ENCODE results near the gene CDK5.

Gene CDK5

GRCh38 chr7:151073990-151074389 lies 16.3 kb upstream of the CDK5 start:
- H3K14ac ChIP-seq (ENCODE audit: low read length): no peak overlapping the region
- no peak overlapping the region for H2AK5ac ChIP-seq (ENCODE audit: low read length)
- DNase-seq: no peak
- H3K36me3 ChIP-seq (ENCODE audit: control insufficient read depth in 1 of 2, insufficient read depth in 2 of 2, low read length in 2 of 2): peaks cover 78 to 79% of the 10 kb centered on the region in 2 experiments
- no CpG with 5 or more reads among the region's 17 CpGs for WGBS (ENCODE audit: extremely low coverage, insufficient coverage, insufficient read length)
- H2AFZ ChIP-seq (ENCODE audit: insufficient read depth, low read length, poor library complexity): no peak overlapping the region
- H4K12ac ChIP-seq (ENCODE audit: low read depth, low read length): no peak overlapping the region
- H3K4ac ChIP-seq (ENCODE audit: low read depth, low read length): no peak overlapping the region
- H3K9ac ChIP-seq (ENCODE audit: low read length): no peak overlapping the region
- H3K4me1 ChIP-seq (ENCODE audit: control insufficient read depth in 1 of 2, insufficient read depth in 2 of 2, low read length in 2 of 2): peaks cover 2 to 8% of the 10 kb centered on the region in 2 experiments
- H3K9me3 ChIP-seq (ENCODE audit: insufficient read depth, low read depth, low read length): no peaks in the 10 kb centered on the region
- H3K23ac ChIP-seq (ENCODE audit: low read length): no peak overlapping the region
- H3K27me3 ChIP-seq (ENCODE audit: insufficient read depth, low read length): no peaks in the 10 kb centered on the region
- H2BK120ac ChIP-seq (ENCODE audit: insufficient read depth, low read length, poor library complexity): no peak overlapping the region
- H2BK5ac ChIP-seq (ENCODE audit: low read depth, low read length, poor library complexity): no peak overlapping the region
- H4K91ac ChIP-seq (ENCODE audit: low read depth, low read length): no peak overlapping the region
- no peak overlapping the region for H3K4me2 ChIP-seq (ENCODE audit: low read length)
- no peak overlapping the region for H2BK12ac ChIP-seq (ENCODE audit: low read length)
- H3K27ac ChIP-seq (ENCODE audit: low read depth, low read length): no peak overlapping the region
- no peaks in the 10 kb centered on the region for H3K79me2 ChIP-seq (ENCODE audit: control insufficient read depth, insufficient read depth, low read length, poor library complexity)
- no peak overlapping the region for H4K8ac ChIP-seq (ENCODE audit: low read depth, low read length)
- peaks cover 2% of the 10 kb centered on the region for H3K79me1 ChIP-seq (ENCODE audit: low read length)
- H3K18ac ChIP-seq (ENCODE audit: low read length): no peak overlapping the region
- no peak overlapping the region for H3K4me3 ChIP-seq (ENCODE audit: low read depth, low read length)

- no peak overlapping the region for H4K8ac ChIP-seq (ENCODE audit: low read depth, low read length)
- no peak overlapping the region for H3K4me2 ChIP-seq (ENCODE audit: low read length)
- H3K4me1 ChIP-seq (ENCODE audit: control insufficient read depth in 1 of 2, insufficient read depth in 2 of 2, low read length in 2 of 2): peaks cover 8 to 15% of the 10 kb centered on the region in 2 experiments
- no peak overlapping the region for H3K4me3 ChIP-seq (ENCODE audit: low read depth, low read length)
- no peak overlapping the region for H3K14ac ChIP-seq (ENCODE audit: low read length)
- no peak overlapping the region for H2AFZ ChIP-seq (ENCODE audit: insufficient read depth, low read length, poor library complexity)
- peaks cover 84 to 89% of the 10 kb centered on the region in 2 experiments for H3K36me3 ChIP-seq (ENCODE audit: control insufficient read depth in 1 of 2, insufficient read depth in 2 of 2, low read length in 2 of 2)
- H3K27me3 ChIP-seq (ENCODE audit: insufficient read depth, low read length): no peaks in the 10 kb centered on the region
- no peaks in the 10 kb centered on the region for H3K79me2 ChIP-seq (ENCODE audit: control insufficient read depth, insufficient read depth, low read length, poor library complexity)
- H2BK5ac ChIP-seq (ENCODE audit: low read depth, low read length, poor library complexity): no peak overlapping the region
- no peak overlapping the region for H2BK120ac ChIP-seq (ENCODE audit: insufficient read depth, low read length, poor library complexity)
- DNase-seq: no peak
- H3K4ac ChIP-seq (ENCODE audit: low read depth, low read length): no peak overlapping the region
- no CpG with 5 or more reads among the region's 39 CpGs for WGBS (ENCODE audit: extremely low coverage, insufficient coverage, insufficient read length)
- no peak overlapping the region for H3K18ac ChIP-seq (ENCODE audit: low read length)
- H4K91ac ChIP-seq (ENCODE audit: low read depth, low read length): no peak overlapping the region
- H3K9ac ChIP-seq (ENCODE audit: low read length): no peak overlapping the region
- no peak overlapping the region for H3K23ac ChIP-seq (ENCODE audit: low read length)
- H4K12ac ChIP-seq (ENCODE audit: low read depth, low read length): no peak overlapping the region
- H2AK5ac ChIP-seq (ENCODE audit: low read length): no peak overlapping the region
- H3K9me3 ChIP-seq (ENCODE audit: insufficient read depth, low read depth, low read length): no peaks in the 10 kb centered on the region
- H3K79me1 ChIP-seq (ENCODE audit: low read length): peaks cover 4% of the 10 kb centered on the region
- H2BK12ac ChIP-seq (ENCODE audit: low read length): no peak overlapping the region
- H3K27ac ChIP-seq (ENCODE audit: low read depth, low read length): no peak overlapping the region
These were observed 13.6 kb upstream of the CDK5 start for GRCh38 chr7:151071032-151071866.

- no peak overlapping the region for H4K12ac ChIP-seq (ENCODE audit: low read depth, low read length)
- H3K9me3 ChIP-seq (ENCODE audit: insufficient read depth, low read depth, low read length): no peaks in the 10 kb centered on the region
- H3K4ac ChIP-seq (ENCODE audit: low read depth, low read length): no peak overlapping the region
- H3K4me2 ChIP-seq (ENCODE audit: low read length): no peak overlapping the region
- no peak overlapping the region for H2AK5ac ChIP-seq (ENCODE audit: low read length)
- H3K9ac ChIP-seq (ENCODE audit: low read length): no peak overlapping the region
- no peak overlapping the region for H3K14ac ChIP-seq (ENCODE audit: low read length)
- no peak overlapping the region for H3K27ac ChIP-seq (ENCODE audit: low read depth, low read length)
- H3K79me1 ChIP-seq (ENCODE audit: low read length): peaks cover 4% of the 10 kb centered on the region
- H2BK5ac ChIP-seq (ENCODE audit: low read depth, low read length, poor library complexity): no peak overlapping the region
- H2BK120ac ChIP-seq (ENCODE audit: insufficient read depth, low read length, poor library complexity): no peak overlapping the region
- no peak overlapping the region for H2BK12ac ChIP-seq (ENCODE audit: low read length)
- no peak overlapping the region for H2AFZ ChIP-seq (ENCODE audit: insufficient read depth, low read length, poor library complexity)
- peaks cover 8 to 15% of the 10 kb centered on the region in 2 experiments for H3K4me1 ChIP-seq (ENCODE audit: control insufficient read depth in 1 of 2, insufficient read depth in 2 of 2, low read length in 2 of 2)
- no CpG with 5 or more reads among the region's 15 CpGs for WGBS (ENCODE audit: extremely low coverage, insufficient coverage, insufficient read length)
- H3K23ac ChIP-seq (ENCODE audit: low read length): no peak overlapping the region
- H4K8ac ChIP-seq (ENCODE audit: low read depth, low read length): no peak overlapping the region
- DNase-seq: no peak
- H3K18ac ChIP-seq (ENCODE audit: low read length): no peak overlapping the region
- no peaks in the 10 kb centered on the region for H3K27me3 ChIP-seq (ENCODE audit: insufficient read depth, low read length)
- H3K4me3 ChIP-seq (ENCODE audit: low read depth, low read length): no peak overlapping the region
- H3K79me2 ChIP-seq (ENCODE audit: control insufficient read depth, insufficient read depth, low read length, poor library complexity): no peaks in the 10 kb centered on the region
- H3K36me3 ChIP-seq (ENCODE audit: control insufficient read depth in 1 of 2, insufficient read depth in 2 of 2, low read length in 2 of 2): peaks cover 84 to 89% of the 10 kb centered on the region in 2 experiments
- no peak overlapping the region for H4K91ac ChIP-seq (ENCODE audit: low read depth, low read length)
These were observed 12.9 kb upstream of the CDK5 start for GRCh38 chr7:151070574-151070960.

- H3K27me3 ChIP-seq (ENCODE audit: insufficient read depth, low read length): no peaks in the 10 kb centered on the region
- no peak overlapping the region for H2BK12ac ChIP-seq (ENCODE audit: low read length)
- H3K14ac ChIP-seq (ENCODE audit: low read length): no peak overlapping the region
- no peak overlapping the region for H2BK5ac ChIP-seq (ENCODE audit: low read depth, low read length, poor library complexity)
- no CpG with 5 or more reads among the region's 17 CpGs for WGBS (ENCODE audit: extremely low coverage, insufficient coverage, insufficient read length)
- H3K79me1 ChIP-seq (ENCODE audit: low read length): peaks cover 4% of the 10 kb centered on the region
- no peak overlapping the region for H4K91ac ChIP-seq (ENCODE audit: low read depth, low read length)
- H3K36me3 ChIP-seq (ENCODE audit: control insufficient read depth in 1 of 2, insufficient read depth in 2 of 2, low read length in 2 of 2): peaks cover 84 to 89% of the 10 kb centered on the region in 2 experiments
- no peak overlapping the region for H3K9ac ChIP-seq (ENCODE audit: low read length)
- H3K18ac ChIP-seq (ENCODE audit: low read length): no peak overlapping the region
- peaks cover 8 to 15% of the 10 kb centered on the region in 2 experiments for H3K4me1 ChIP-seq (ENCODE audit: control insufficient read depth in 1 of 2, insufficient read depth in 2 of 2, low read length in 2 of 2)
- H3K23ac ChIP-seq (ENCODE audit: low read length): no peak overlapping the region
- no peak overlapping the region for H3K4me2 ChIP-seq (ENCODE audit: low read length)
- peak overlapping the region; percentile 20 for H4K8ac ChIP-seq (ENCODE audit: low read depth, low read length)
- H3K79me2 ChIP-seq (ENCODE audit: control insufficient read depth, insufficient read depth, low read length, poor library complexity): no peaks in the 10 kb centered on the region
- no peak overlapping the region for H3K4me3 ChIP-seq (ENCODE audit: low read depth, low read length)
- no peak for DNase-seq
- no peak overlapping the region for H3K27ac ChIP-seq (ENCODE audit: low read depth, low read length)
- H2AK5ac ChIP-seq (ENCODE audit: low read length): no peak overlapping the region
- H4K12ac ChIP-seq (ENCODE audit: low read depth, low read length): no peak overlapping the region
- no peaks in the 10 kb centered on the region for H3K9me3 ChIP-seq (ENCODE audit: insufficient read depth, low read depth, low read length)
- no peak overlapping the region for H2AFZ ChIP-seq (ENCODE audit: insufficient read depth, low read length, poor library complexity)
- H3K4ac ChIP-seq (ENCODE audit: low read depth, low read length): no peak overlapping the region
- no peak overlapping the region for H2BK120ac ChIP-seq (ENCODE audit: insufficient read depth, low read length, poor library complexity)
These were observed 12.3 kb upstream of the CDK5 start for GRCh38 chr7:151069841-151070573.
